ENCODE measurements around the gene CKS1B. TPM values are rescaled to one million over a fixed set of nuclear protein-coding genes. Genes with fewer than 3 reads are reported as not detected.

The CKS1B gene
- 102 TPM for polyA plus RNA-seq

GRCh38 chr1:154974102-154974807, at the start of gene CKS1B:
Gene CKS1B (plus strand): TSS chr1:154974681. CDS start chr1:154974746, 65 bp downstream.
- H3K4me1 Mint-ChIP-seq: peaks cover 0 to 23% (median 18%) of the 10 kb centered on the region in 3 donors
- no peak within 1 kb of the TSS for H3K4me3 Mint-ChIP-seq
- H3K9me3 Mint-ChIP-seq: no peaks in the 10 kb centered on the region
- no peaks in the 10 kb centered on the region for H3K36me3 Mint-ChIP-seq
- no peak within 1 kb of the TSS for H3K27ac Mint-ChIP-seq
- no peaks in the 10 kb centered on the region for H3K27me3 Mint-ChIP-seq

- Mint-ChIP-seq H3K36me3 (peaks cover 6% of the 10 kb centered on the region), H3K4me3 (no peak overlapping the region), H3K27ac (no peak overlapping the region), H3K27me3 (no peaks in the 10 kb centered on the region), H3K9me3 (no peaks in the 10 kb centered on the region), H3K4me1 (peaks cover 2 to 4% (median 2%) of the 10 kb centered on the region in 3 donors)
These were observed 48.9 kb upstream of the CKS1B start for GRCh38 chr1:154925335-154926170.

GRCh38 chr1:154926201-154926600, 48.3 kb upstream of the CKS1B start:
- Mint-ChIP-seq H3K4me3 (no peak overlapping the region), H3K4me1 (peaks cover 2 to 4% (median 2%) of the 10 kb centered on the region in 3 donors), H3K27ac (no peak overlapping the region), H3K27me3 (no peaks in the 10 kb centered on the region), H3K36me3 (peaks cover 6% of the 10 kb centered on the region), H3K9me3 (no peaks in the 10 kb centered on the region)

- Mint-ChIP-seq H3K4me1 (peaks cover 2 to 16% (median 13%) of the 10 kb centered on the region in 3 donors), H3K4me3 (no peak overlapping the region), H3K27me3 (no peaks in the 10 kb centered on the region), H3K9me3 (no peaks in the 10 kb centered on the region), H3K27ac (no peak overlapping the region), H3K36me3 (peaks cover 6% of the 10 kb centered on the region)
These were observed 42.5 kb upstream of the CKS1B start for GRCh38 chr1:154931940-154932487.

- Mint-ChIP-seq H3K27me3 (no peaks in the 10 kb centered on the region), H3K4me3 (peak overlapping the region; percentile 12 to 49 (median 38)), H3K9me3 (no peaks in the 10 kb centered on the region), H3K36me3 (no peaks in the 10 kb centered on the region), H3K27ac (peak overlapping the region in 2 of 3 donors; percentile 25 to 89), H3K4me1 (peaks cover 12 to 30% (median 25%) of the 10 kb centered on the region in 3 donors)
These were observed 40.0 kb upstream of the CKS1B start for GRCh38 chr1:154934358-154934948.

- H3K27me3 Mint-ChIP-seq: no peaks in the 10 kb centered on the region
- peaks cover under 1% of the 10 kb centered on the region for H3K36me3 Mint-ChIP-seq
- peak overlapping the region; percentile 91 to 99 (median 98) for H3K4me3 Mint-ChIP-seq
- H3K9me3 Mint-ChIP-seq: no peaks in the 10 kb centered on the region
- peaks cover 18 to 40% (median 34%) of the 10 kb centered on the region in 3 donors for H3K4me1 Mint-ChIP-seq
- H3K27ac Mint-ChIP-seq: peak overlapping the region; percentile 96 to 100 (median 100)
These were observed 38.5 kb upstream of the CKS1B start for GRCh38 chr1:154935749-154936554.

- Mint-ChIP-seq H3K4me3 (peak within 1 kb of the TSS; percentile 91 to 99 (median 98)), H3K4me1 (peaks cover 22 to 44% (median 39%) of the 10 kb centered on the region in 3 donors), H3K27me3 (no peaks in the 10 kb centered on the region), H3K9me3 (no peaks in the 10 kb centered on the region), H3K27ac (peak within 1 kb of the TSS; percentile 96 to 100 (median 100)), H3K36me3 (peaks cover 1% of the 10 kb centered on the region)
These were observed 37.9 kb upstream of the CKS1B start, which contains the start of gene PMVK for GRCh38 chr1:154936555-154937084. Gene PMVK (minus strand): TSS chr1:154936719. CDS start chr1:154936685, 34 bp downstream.

- Mint-ChIP-seq H3K27me3 (no peaks in the 10 kb centered on the region), H3K4me3 (peak overlapping the region; percentile 91 to 99 (median 98)), H3K4me1 (peaks cover 24 to 50% (median 41%) of the 10 kb centered on the region in 3 donors), H3K9me3 (no peaks in the 10 kb centered on the region), H3K27ac (peak overlapping the region; percentile 96 to 100 (median 100)), H3K36me3 (peaks cover 2% of the 10 kb centered on the region)
These were observed 37.1 kb upstream of the CKS1B start for GRCh38 chr1:154937085-154937987.

- Mint-ChIP-seq H3K9me3 (no peaks in the 10 kb centered on the region), H3K4me1 (peaks cover 30 to 56% (median 48%) of the 10 kb centered on the region in 3 donors), H3K4me3 (peak overlapping the region; percentile 91 to 99 (median 98)), H3K27me3 (no peaks in the 10 kb centered on the region), H3K27ac (peak overlapping the region; percentile 96 to 100 (median 100)), H3K36me3 (peaks cover 4% of the 10 kb centered on the region)
These were observed 36.5 kb upstream of the CKS1B start for GRCh38 chr1:154937988-154938386.

GRCh38 chr1:154938604-154939399, 35.7 kb upstream of the CKS1B start:
- peak overlapping the region; percentile 24 to 99 (median 96) for H3K27ac Mint-ChIP-seq

GRCh38 chr1:154940213-154940560, 34.3 kb upstream of the CKS1B start:
- Mint-ChIP-seq H3K4me1 (peaks cover 49 to 71% (median 62%) of the 10 kb centered on the region in 3 donors), H3K36me3 (peaks cover 4% of the 10 kb centered on the region), H3K4me3 (peak overlapping the region in 3 of 4 donors; percentile 74 to 94 (median 75)), H3K27me3 (no peaks in the 10 kb centered on the region), H3K9me3 (no peaks in the 10 kb centered on the region), H3K27ac (peak overlapping the region in 1 of 3 donors; percentile 99)

More at GRCh38 chr1:154938604-154939399, 35.7 kb upstream of the CKS1B start:
- Mint-ChIP-seq H3K4me1 (peaks cover 37 to 64% (median 56%) of the 10 kb centered on the region in 3 donors), H3K9me3 (no peaks in the 10 kb centered on the region), H3K36me3 (peaks cover 4% of the 10 kb centered on the region), H3K4me3 (peak overlapping the region; percentile 25 to 98 (median 80)), H3K27me3 (no peaks in the 10 kb centered on the region)

- H3K4me1 Mint-ChIP-seq: peaks cover 49 to 65% (median 61%) of the 10 kb centered on the region in 3 donors
These were observed 33.8 kb upstream of the CKS1B start for GRCh38 chr1:154940651-154941194.

More at GRCh38 chr1:154940651-154941194, 33.8 kb upstream of the CKS1B start:
- Mint-ChIP-seq H3K27me3 (no peaks in the 10 kb centered on the region), H3K4me3 (peak overlapping the region; percentile 21 to 94 (median 80)), H3K27ac (peak overlapping the region in 1 of 3 donors; percentile 99), H3K36me3 (peaks cover 4% of the 10 kb centered on the region), H3K9me3 (no peaks in the 10 kb centered on the region)
